HepG2 (cell line): ENCODE measurements around the gene SERPINA9. TPM values are rescaled to one million over a fixed set of nuclear protein-coding genes. Genes with fewer than 3 reads are reported as not detected.

Experiments used
- ELF3 ChIP-seq: IDR thresholded peaks from 2 replicates; pipeline ENCODE4 v1.6.1; 2016; ENCODE audit warnings: missing genetic modification reagents, missing compliant biosample characterization
- GFI1 ChIP-seq: sonication (generic); formaldehyde crosslinking; IDR thresholded peaks from 2 replicates; pipeline ENCODE4 v1.5.0; 2020; ENCODE audit warnings: missing genetic modification reagents, mild to moderate bottlenecking, borderline replicate concordance
- KDM4B ChIP-seq: sonication (generic); formaldehyde crosslinking; IDR thresholded peaks from 2 replicates; pipeline ENCODE4 v1.4.0; 2020; ENCODE audit warnings: missing genetic modification reagents
- MED13 ChIP-seq: sonication (generic); formaldehyde crosslinking; IDR thresholded peaks from 2 replicates; pipeline ENCODE4 v1.5.0; 2020; ENCODE audit warnings: missing genetic modification reagents
- MTA1 ChIP-seq: sonication (generic); formaldehyde crosslinking; IDR thresholded peaks from 2 replicates; pipeline ENCODE4 v1.4.0; 2020; ENCODE audit warnings: missing genetic modification reagents, mild to moderate bottlenecking, borderline replicate concordance
- NCOA2 ChIP-seq: sonication (generic); formaldehyde crosslinking; IDR thresholded peaks from 2 replicates; pipeline ENCODE4 v1.8.0; 2022; ENCODE audit warnings: inconsistent platforms
- STAG1 ChIP-seq: sonication (generic); formaldehyde crosslinking; IDR thresholded peaks from 2 replicates; pipeline ENCODE4 v1.4.0; 2020; ENCODE audit warnings: missing genetic modification reagents
- ZNF850 ChIP-seq: sonication (generic); formaldehyde crosslinking; conservative IDR thresholded peaks from 2 replicates; pipeline ENCODE4 v1.9.0; 2021; ENCODE audit warnings: mild to moderate bottlenecking, missing genetic modification reagents
- polyA plus RNA-seq, 8 experiments: library from polyadenylated mRNA; depleted of rRNA in 3 of 8; stranded (reverse) in 7 of 8; unstranded in 1 of 8; fragments of >200 nt; fragmentation: Illumina TruSeq in 4 of 8; extraction: Trizol in 4 of 8; gene quantifications; 2 replicates each; pipeline versions ENCODE4 v1.2.1 to v1.2.3, GENCODE V29; 2011 to 2016; ENCODE audit warnings: low read depth in 4 of 8, missing spikeins in 1 of 8, mixed read lengths in 1 of 8; ENCODE audit not compliant: insufficient read depth in 1 of 8
- total RNA-seq, 5 experiments: library from RNA; depleted of rRNA; stranded (reverse); fragments of >200 nt; fragmentation: Illumina TruSeq; extraction: Trizol; gene quantifications; 2 replicates each; pipeline ENCODE4 v1.2.3, GENCODE V29; 2016; ENCODE audit warnings: low read depth in 1 of 5
- TF ChIP-seq, protein P1 (sequence below): sonication (generic); formaldehyde crosslinking; IDR thresholded peaks from 2 replicates; pipeline ENCODE4 v1.5.1; 2020; ENCODE audit warnings: missing genetic modification reagents, mild to moderate bottlenecking, borderline replicate concordance
- TF ChIP-seq, protein P2 (sequence below): IDR thresholded peaks from 2 replicates; pipeline ENCODE4 v1.6.1; 2016; ENCODE audit warnings: low read depth, missing genetic modification reagents, missing compliant biosample characterization
- TF ChIP-seq, protein P3 (sequence below): IDR thresholded peaks from 2 replicates; pipeline ENCODE4 v1.6.1; 2018; ENCODE audit warnings: missing genetic modification reagents, mild to moderate bottlenecking, missing compliant biosample characterization
- TF ChIP-seq, protein P4 (sequence below): sonication (generic); formaldehyde crosslinking; IDR thresholded peaks from 2 replicates; pipeline ENCODE4 v1.5.0; 2020; ENCODE audit warnings: mild to moderate bottlenecking, missing genetic modification reagents
- TF ChIP-seq, protein P5 (sequence below): sonication (generic); formaldehyde crosslinking; IDR thresholded peaks from 2 replicates; pipeline ENCODE4 v1.5.1; 2020; ENCODE audit warnings: mild to moderate bottlenecking, missing genetic modification reagents, borderline replicate concordance

Gene SERPINA9
- total and polyA plus RNA-seq, 2 of the 13 experiments (the other 11 are each of a cell fraction or from before 2014, with no cell fraction given): 0.21 TPM; not detected in 1

DNA sequence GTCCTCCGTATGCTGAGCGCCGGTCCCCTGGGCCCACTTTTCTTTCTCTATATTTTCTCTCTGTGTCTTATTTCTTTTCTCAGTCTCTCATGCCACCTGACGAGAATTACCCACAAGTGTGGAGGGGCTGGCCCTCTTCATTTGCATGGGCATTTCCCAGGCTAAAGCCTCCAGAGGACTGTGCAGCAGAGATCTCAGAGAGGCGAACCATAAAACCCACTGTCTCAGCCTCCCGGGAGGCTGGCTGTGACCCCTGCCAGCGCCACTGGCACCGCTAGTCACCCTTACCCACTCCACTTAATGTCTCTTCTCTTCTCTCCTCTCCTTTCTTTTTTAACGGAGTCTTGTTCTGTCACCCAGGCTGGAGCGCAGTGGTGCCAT is 7.1 kb upstream of the SERPINA9 start (continued):
- TF ChIP-seq MTA1 (no peak), ELF3 (no peak), NCOA2 (CRISPR knock-in tag) (no peak), GFI1 (0 out of 2 replicates have a peak, but pooled peaks have one; percentile 2), STAG1 (no peak), ZNF850 (CRISPR knock-in tag) (no peak), MED13 (CRISPR knock-in tag) (no peak), KDM4B (no peak)
- TF ChIP-seq, protein P1, sequence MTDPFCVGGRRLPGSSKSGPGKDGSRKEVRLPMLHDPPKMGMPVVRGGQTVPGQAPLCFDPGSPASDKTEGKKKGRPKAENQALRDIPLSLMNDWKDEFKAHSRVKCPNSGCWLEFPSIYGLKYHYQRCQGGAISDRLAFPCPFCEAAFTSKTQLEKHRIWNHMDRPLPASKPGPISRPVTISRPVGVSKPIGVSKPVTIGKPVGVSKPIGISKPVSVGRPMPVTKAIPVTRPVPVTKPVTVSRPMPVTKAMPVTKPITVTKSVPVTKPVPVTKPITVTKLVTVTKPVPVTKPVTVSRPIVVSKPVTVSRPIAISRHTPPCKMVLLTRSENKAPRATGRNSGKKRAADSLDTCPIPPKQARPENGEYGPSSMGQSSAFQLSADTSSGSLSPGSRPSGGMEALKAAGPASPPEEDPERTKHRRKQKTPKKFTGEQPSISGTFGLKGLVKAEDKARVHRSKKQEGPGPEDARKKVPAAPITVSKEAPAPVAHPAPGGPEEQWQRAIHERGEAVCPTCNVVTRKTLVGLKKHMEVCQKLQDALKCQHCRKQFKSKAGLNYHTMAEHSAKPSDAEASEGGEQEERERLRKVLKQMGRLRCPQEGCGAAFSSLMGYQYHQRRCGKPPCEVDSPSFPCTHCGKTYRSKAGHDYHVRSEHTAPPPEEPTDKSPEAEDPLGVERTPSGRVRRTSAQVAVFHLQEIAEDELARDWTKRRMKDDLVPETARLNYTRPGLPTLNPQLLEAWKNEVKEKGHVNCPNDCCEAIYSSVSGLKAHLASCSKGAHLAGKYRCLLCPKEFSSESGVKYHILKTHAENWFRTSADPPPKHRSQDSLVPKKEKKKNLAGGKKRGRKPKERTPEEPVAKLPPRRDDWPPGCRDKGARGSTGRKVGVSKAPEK: no peak
- TF ChIP-seq, protein P2, sequence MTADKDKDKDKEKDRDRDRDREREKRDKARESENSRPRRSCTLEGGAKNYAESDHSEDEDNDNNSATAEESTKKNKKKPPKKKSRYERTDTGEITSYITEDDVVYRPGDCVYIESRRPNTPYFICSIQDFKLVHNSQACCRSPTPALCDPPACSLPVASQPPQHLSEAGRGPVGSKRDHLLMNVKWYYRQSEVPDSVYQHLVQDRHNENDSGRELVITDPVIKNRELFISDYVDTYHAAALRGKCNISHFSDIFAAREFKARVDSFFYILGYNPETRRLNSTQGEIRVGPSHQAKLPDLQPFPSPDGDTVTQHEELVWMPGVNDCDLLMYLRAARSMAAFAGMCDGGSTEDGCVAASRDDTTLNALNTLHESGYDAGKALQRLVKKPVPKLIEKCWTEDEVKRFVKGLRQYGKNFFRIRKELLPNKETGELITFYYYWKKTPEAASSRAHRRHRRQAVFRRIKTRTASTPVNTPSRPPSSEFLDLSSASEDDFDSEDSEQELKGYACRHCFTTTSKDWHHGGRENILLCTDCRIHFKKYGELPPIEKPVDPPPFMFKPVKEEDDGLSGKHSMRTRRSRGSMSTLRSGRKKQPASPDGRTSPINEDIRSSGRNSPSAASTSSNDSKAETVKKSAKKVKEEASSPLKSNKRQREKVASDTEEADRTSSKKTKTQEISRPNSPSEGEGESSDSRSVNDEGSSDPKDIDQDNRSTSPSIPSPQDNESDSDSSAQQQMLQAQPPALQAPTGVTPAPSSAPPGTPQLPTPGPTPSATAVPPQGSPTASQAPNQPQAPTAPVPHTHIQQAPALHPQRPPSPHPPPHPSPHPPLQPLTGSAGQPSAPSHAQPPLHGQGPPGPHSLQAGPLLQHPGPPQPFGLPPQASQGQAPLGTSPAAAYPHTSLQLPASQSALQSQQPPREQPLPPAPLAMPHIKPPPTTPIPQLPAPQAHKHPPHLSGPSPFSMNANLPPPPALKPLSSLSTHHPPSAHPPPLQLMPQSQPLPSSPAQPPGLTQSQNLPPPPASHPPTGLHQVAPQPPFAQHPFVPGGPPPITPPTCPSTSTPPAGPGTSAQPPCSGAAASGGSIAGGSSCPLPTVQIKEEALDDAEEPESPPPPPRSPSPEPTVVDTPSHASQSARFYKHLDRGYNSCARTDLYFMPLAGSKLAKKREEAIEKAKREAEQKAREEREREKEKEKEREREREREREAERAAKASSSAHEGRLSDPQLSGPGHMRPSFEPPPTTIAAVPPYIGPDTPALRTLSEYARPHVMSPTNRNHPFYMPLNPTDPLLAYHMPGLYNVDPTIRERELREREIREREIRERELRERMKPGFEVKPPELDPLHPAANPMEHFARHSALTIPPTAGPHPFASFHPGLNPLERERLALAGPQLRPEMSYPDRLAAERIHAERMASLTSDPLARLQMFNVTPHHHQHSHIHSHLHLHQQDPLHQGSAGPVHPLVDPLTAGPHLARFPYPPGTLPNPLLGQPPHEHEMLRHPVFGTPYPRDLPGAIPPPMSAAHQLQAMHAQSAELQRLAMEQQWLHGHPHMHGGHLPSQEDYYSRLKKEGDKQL: no peak
- TF ChIP-seq, protein P3, sequence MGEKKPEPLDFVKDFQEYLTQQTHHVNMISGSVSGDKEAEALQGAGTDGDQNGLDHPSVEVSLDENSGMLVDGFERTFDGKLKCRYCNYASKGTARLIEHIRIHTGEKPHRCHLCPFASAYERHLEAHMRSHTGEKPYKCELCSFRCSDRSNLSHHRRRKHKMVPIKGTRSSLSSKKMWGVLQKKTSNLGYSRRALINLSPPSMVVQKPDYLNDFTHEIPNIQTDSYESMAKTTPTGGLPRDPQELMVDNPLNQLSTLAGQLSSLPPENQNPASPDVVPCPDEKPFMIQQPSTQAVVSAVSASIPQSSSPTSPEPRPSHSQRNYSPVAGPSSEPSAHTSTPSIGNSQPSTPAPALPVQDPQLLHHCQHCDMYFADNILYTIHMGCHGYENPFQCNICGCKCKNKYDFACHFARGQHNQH (CRISPR knock-in tag): no peak
- TF ChIP-seq, protein P4, sequence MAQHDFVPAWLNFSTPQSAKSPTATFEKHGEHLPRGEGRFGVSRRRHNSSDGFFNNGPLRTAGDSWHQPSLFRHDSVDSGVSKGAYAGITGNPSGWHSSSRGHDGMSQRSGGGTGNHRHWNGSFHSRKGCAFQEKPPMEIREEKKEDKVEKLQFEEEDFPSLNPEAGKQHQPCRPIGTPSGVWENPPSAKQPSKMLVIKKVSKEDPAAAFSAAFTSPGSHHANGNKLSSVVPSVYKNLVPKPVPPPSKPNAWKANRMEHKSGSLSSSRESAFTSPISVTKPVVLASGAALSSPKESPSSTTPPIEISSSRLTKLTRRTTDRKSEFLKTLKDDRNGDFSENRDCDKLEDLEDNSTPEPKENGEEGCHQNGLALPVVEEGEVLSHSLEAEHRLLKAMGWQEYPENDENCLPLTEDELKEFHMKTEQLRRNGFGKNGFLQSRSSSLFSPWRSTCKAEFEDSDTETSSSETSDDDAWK: no peak
- TF ChIP-seq, protein P5, sequence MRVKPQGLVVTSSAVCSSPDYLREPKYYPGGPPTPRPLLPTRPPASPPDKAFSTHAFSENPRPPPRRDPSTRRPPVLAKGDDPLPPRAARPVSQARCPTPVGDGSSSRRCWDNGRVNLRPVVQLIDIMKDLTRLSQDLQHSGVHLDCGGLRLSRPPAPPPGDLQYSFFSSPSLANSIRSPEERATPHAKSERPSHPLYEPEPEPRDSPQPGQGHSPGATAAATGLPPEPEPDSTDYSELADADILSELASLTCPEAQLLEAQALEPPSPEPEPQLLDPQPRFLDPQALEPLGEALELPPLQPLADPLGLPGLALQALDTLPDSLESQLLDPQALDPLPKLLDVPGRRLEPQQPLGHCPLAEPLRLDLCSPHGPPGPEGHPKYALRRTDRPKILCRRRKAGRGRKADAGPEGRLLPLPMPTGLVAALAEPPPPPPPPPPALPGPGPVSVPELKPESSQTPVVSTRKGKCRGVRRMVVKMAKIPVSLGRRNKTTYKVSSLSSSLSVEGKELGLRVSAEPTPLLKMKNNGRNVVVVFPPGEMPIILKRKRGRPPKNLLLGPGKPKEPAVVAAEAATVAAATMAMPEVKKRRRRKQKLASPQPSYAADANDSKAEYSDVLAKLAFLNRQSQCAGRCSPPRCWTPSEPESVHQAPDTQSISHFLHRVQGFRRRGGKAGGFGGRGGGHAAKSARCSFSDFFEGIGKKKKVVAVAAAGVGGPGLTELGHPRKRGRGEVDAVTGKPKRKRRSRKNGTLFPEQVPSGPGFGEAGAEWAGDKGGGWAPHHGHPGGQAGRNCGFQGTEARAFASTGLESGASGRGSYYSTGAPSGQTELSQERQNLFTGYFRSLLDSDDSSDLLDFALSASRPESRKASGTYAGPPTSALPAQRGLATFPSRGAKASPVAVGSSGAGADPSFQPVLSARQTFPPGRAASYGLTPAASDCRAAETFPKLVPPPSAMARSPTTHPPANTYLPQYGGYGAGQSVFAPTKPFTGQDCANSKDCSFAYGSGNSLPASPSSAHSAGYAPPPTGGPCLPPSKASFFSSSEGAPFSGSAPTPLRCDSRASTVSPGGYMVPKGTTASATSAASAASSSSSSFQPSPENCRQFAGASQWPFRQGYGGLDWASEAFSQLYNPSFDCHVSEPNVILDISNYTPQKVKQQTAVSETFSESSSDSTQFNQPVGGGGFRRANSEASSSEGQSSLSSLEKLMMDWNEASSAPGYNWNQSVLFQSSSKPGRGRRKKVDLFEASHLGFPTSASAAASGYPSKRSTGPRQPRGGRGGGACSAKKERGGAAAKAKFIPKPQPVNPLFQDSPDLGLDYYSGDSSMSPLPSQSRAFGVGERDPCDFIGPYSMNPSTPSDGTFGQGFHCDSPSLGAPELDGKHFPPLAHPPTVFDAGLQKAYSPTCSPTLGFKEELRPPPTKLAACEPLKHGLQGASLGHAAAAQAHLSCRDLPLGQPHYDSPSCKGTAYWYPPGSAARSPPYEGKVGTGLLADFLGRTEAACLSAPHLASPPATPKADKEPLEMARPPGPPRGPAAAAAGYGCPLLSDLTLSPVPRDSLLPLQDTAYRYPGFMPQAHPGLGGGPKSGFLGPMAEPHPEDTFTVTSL: no peak
